HFF-Myc (cell line): Measurements from ENCODE around the gene BIRC5.

Experiments
- DNase-seq: peaks from one replicate; pipeline ENCODE4 v3.0.0-alpha.2; 2011; ENCODE audit warnings: low read depth; ENCODE audit errors: extremely low read depth
- H3K4me3 ChIP-seq: replicated peaks from 2 replicates; pipeline ENCODE4 v1.5.1; 2011; ENCODE audit warnings: low read depth, mild to moderate bottlenecking, control low read depth, low read length
- TF ChIP-seq, protein P1 (sequence below): IDR thresholded peaks from 2 replicates; pipeline ENCODE4 v1.5.1; 2012; ENCODE audit warnings: mild to moderate bottlenecking, low read depth, low read length, control low read depth; ENCODE audit errors: missing control alignments

Gene BIRC5

DNA sequence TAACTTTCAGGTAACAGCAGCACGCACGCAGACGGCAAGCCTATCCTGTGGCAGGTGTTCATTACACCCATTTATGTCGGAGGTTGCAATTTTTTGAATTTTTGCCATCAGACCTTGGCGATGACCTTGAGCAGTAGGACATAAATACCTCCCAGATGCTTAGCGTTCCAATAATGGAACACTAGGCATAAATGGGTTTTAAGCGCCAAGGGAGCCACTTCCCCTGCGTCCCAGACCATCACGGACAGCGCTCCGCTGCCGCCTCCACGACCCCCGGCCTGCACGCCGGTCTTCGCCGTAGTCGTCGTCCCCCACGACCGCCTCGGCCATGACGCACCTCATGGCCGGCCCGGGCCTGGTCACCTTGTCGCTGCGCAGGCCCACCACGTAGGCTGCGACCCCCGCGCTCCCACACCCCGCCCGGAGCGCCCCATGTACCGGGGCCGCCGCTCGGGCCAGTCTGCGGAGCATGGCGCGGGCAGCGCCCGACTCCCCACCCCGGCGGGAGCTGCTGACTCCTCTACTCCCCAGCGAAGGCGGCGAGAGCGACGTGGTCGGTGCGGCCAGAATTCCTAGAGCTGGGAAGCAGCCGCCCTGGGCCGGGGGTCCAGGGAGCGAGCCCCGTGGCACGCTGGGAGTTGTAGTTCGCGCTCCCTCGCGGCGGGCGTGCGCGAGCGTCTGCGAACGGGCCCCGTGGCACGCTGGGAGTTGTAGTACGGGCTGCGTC is 40.1 kb downstream of the BIRC5 start:
- peak overlapping the region; percentile 86 for H3K4me3 ChIP-seq
- TF ChIP-seq, protein P1, sequence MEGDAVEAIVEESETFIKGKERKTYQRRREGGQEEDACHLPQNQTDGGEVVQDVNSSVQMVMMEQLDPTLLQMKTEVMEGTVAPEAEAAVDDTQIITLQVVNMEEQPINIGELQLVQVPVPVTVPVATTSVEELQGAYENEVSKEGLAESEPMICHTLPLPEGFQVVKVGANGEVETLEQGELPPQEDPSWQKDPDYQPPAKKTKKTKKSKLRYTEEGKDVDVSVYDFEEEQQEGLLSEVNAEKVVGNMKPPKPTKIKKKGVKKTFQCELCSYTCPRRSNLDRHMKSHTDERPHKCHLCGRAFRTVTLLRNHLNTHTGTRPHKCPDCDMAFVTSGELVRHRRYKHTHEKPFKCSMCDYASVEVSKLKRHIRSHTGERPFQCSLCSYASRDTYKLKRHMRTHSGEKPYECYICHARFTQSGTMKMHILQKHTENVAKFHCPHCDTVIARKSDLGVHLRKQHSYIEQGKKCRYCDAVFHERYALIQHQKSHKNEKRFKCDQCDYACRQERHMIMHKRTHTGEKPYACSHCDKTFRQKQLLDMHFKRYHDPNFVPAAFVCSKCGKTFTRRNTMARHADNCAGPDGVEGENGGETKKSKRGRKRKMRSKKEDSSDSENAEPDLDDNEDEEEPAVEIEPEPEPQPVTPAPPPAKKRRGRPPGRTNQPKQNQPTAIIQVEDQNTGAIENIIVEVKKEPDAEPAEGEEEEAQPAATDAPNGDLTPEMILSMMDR: no peak
- peak; percentile 29 for DNase-seq

GRCh38 chr17:78255029-78255656 is 41.1 kb downstream of the BIRC5 start:
- TF ChIP-seq, protein P1: no peak
- H3K4me3 ChIP-seq: no peak overlapping the region
- no peak for DNase-seq

- no peak overlapping the region for H3K4me3 ChIP-seq
- TF ChIP-seq, protein P1: no peak
- DNase-seq: no peak
Measured at GRCh38 chr17:78255953-78256706, 42.1 kb downstream of the BIRC5 start.

DNA sequence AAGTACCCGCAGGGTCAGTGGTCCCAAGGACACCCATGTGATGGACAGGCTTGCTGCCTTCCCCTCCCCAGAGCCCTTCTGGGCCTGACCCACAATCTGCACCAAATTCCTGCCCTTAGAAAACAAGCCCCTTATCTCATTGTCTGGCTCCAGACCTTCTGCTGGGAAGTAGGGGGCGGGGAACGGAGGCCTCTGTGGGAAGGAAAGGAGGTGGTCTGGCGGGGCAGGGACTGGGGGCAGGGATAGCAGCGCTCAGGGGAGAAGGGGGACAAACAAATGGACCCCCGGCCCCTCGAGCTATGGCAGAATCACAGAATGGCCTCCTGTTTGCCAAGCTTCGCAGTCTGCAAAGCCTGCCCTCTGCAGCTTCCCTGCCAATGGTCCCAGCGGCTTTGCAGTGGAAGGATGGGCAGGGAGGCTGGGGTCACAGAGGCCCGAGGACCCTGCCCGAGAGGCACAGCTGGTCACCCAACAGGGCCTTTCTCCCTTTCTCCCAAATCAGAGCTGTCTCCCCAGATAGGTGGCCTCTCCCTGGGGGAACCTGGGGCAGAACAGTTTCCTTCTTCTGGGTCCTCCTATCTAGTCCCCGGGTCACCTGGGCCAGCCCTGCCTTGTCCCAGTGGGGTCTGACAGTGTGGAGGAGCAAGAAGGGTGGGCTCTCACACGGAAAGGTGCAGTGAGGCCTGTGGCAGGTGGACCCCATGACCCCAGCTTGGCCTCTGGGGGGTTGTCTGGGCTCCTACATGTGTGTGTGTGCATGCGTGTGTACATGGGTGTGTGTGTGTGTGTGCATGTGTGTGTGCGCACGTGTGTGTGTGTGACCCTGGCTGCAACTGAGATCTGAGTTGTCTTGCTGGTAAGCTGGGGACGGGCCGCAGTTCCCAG is 42.9 kb downstream of the BIRC5 start:
- TF ChIP-seq, protein P1: no peak
- no peak for DNase-seq
- no peak overlapping the region for H3K4me3 ChIP-seq

GRCh38 chr17:78257810-78258322 is 43.8 kb downstream of the BIRC5 start:
- TF ChIP-seq, protein P1: no peak
- no peak for DNase-seq
- H3K4me3 ChIP-seq: no peak overlapping the region

DNA sequence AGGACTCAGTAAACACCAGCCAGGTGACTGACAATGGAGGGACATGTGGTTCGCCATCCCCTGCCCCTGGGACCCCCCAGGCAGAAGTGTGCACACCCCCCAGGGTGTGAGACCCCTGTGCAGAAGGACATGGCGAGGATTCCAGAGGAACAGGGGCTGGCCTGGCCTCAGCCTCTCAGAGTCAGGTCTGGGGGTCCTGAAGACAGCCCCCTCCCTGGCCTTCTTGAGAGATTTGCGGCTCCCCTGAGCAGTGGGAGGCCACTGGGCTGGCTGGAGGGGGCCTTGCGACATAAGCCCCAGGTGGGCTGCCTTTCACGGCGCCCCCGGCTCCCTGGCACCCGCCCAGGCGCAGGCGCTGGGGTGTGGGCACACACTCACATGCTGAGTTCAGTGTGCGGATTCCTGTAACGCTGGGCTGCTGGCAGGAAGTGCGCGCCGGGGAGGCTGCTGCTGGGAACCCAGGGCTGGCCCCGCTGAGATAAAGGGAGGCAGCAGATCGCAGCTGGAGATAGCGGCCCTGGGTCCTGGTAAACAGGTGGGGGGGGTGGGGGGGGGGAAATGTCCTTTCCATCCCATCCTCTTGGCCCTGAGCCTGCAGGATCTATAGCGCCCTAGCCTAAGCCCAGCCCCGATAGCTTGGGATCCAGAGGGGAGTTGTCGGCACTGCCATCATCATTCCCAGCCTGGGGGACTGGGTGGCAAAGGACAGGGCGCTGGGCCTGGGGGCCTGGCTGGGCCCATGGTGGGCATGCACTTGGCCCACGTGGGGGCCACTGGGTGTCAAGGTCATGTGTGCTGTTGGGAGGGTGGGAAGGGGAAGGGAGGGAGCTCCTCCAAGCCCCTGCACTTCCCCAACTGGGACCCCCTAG is 44.5 kb downstream of the BIRC5 start:
- no peak overlapping the region for H3K4me3 ChIP-seq
- DNase-seq: no peak
- TF ChIP-seq, protein P1: no peak
